Cardiac septum (tissue), 1 donor: ENCODE results near the gene LRRK1. TPM values are rescaled to one million over a fixed set of nuclear protein-coding genes. Genes with fewer than 3 reads are reported as not detected.

ENCODE experiments used
- DNase-seq: peaks from one replicate; pipeline ENCODE4 v3.0.0-alpha.2; 2020; ENCODE audit warnings: low spot score
- intact Hi-C: fragments of 100-400 bp; cut with DNase I; formaldehyde crosslinking; loops from one replicate; pipeline ENCODE4 v1.14.0; 2022
- total RNA-seq: library from RNA; stranded (reverse); fragmentation: NEBNext Ultra II Directional; extraction: Animal tissue kit (Norgen Biotek cat#: 25700); gene quantifications from one replicate; pipeline ENCODE4 v1.2.1, GENCODE V29; 2021
- donor health status: DM: no; HTN: no; CAD: no.

Gene LRRK1
- total RNA-seq, 1 donor from 2014 or later, result 3.5 TPM

DNA sequence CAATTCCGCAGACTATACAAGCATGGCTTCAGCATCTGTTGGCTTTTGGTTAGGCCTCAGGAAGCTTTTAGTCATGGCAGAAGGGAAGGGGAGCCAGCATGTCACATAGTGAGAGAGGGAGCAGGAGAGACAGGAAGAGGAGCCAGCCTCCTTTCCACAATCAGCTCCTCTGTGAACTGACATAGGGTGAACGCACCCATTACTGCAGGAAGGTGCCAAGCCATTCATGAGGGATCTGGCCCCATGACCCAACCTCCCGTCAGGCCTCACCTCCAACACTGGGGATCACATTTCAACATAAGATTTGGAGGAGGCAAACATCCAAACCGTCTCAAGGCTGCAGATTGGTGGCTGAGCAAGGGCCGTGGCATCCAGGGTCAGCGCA is 106.3 kb downstream of the LRRK1 start:
- peak; percentile 41 for DNase-seq
- intact Hi-C loops, result no loop called here

- peak; percentile 29 for DNase-seq
- intact Hi-C loops, result no loop called here
Observed at GRCh38 chr15:101025896-101026631, 106.9 kb downstream of the LRRK1 start.

DNA sequence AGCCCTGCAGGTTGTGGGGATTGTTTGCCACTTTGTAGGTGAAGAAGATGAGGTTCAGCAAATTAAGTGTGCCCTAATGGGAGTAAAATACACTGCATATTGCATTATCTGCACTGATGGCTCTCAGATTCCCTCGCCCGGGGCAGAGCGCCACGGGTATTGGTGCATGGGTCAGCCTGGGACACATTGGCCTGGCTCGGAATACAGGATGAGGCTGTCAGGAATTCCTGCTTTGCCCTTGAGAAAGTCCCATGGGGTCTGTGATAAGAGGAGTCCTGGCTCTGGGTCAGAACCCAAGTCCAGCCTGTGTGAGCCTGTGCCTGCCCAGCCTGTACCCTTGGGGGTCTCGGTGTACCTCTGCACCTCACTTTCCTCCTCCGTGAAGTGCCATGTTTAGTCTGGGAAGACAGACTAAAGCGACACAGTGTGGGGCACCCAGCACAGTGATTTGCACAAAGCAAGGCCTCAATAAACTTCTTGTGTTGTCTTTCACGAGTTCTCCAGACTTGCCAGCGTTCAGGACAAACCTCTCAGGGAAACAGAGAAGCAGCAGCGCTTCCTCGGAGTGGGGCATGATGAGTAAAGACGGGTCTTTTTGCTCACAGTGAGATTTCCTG is 107.6 kb downstream of the LRRK1 start:
- peak; percentile 54 for DNase-seq
- intact Hi-C loops, result no loop called here

GRCh38 chr15:101027273-101027901 is 108.2 kb downstream of the LRRK1 start:
- peak; percentile 62 for DNase-seq

GRCh38 chr15:101027920-101028319 is 108.8 kb downstream of the LRRK1 start:
- intact Hi-C loops, result no loop called here

More at GRCh38 chr15:101027273-101027901, 108.2 kb downstream of the LRRK1 start:
- intact Hi-C loops, result no loop called here

GRCh38 chr15:101028321-101028720 is 109.2 kb downstream of the LRRK1 start:
- DNase-seq, result peak; percentile 41
- intact Hi-C loops, result no loop called here

More at GRCh38 chr15:101027920-101028319, 108.8 kb downstream of the LRRK1 start:
- DNase-seq, result no peak

GRCh38 chr15:101028772-101029438 is 109.7 kb downstream of the LRRK1 start:
- intact Hi-C loops, result no loop called here
- peak; percentile 35 for DNase-seq

GRCh38 chr15:101029971-101030661 is 111.0 kb downstream of the LRRK1 start:
- intact Hi-C loops, result no loop called here
- peak; percentile 53 for DNase-seq

- intact Hi-C loops, result no loop called here
- peak; percentile 51 for DNase-seq
Observed at GRCh38 chr15:101031213-101031612, 112.1 kb downstream of the LRRK1 start.

DNA sequence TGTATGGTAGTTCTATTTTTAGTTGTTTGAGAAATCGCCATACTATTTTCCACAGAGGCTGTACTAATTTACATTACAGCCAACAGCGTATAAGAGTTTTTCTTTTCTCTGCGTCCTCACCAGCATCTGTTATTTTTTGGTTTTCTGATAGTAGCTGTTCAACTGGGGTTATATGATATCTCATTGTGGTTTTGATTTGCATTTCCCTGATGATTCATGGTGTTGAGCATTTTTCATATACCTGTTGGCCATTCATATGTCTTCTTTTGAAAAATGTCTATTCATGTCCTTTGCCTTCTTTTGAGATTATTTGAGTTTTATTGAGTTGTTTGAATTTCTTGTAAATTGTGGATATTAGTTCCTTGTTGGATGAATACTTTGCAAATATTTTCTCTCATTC is 114.6 kb downstream of the LRRK1 start:
- intact Hi-C loops, result no loop called here

DNA sequence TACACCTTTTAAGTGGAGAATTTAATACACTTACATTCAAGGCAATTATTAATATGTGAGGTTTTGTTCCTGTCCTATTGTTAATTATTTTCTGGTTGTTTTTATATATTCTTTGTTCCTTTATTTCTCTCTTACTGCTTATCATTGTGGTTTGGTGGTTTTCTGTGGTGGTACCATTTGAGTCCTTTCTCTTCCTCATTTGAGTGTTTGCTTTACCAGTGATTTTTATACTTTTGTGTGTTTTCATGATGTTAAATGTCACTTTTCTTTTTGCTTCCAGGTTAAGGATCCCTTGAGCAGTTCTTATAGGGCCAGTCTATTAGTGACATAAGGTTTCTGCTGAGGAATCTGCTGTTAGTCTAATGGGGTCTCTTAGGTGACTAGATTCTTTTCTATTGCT is 116.5 kb downstream of the LRRK1 start:
- no peak for DNase-seq
- intact Hi-C loops, result no loop called here

More for the DNA sequence above, 114.6 kb downstream of the LRRK1 start:
- no peak for DNase-seq

GRCh38 chr15:101036189-101036588 is 117.0 kb downstream of the LRRK1 start:
- DNase-seq, result no peak

GRCh38 chr15:101037090-101037830 is 118.1 kb downstream of the LRRK1 start:
- peak; percentile 46 for DNase-seq
- intact Hi-C loops, result no loop called here

More at GRCh38 chr15:101036189-101036588, 117.0 kb downstream of the LRRK1 start:
- intact Hi-C loops, result no loop called here

DNA sequence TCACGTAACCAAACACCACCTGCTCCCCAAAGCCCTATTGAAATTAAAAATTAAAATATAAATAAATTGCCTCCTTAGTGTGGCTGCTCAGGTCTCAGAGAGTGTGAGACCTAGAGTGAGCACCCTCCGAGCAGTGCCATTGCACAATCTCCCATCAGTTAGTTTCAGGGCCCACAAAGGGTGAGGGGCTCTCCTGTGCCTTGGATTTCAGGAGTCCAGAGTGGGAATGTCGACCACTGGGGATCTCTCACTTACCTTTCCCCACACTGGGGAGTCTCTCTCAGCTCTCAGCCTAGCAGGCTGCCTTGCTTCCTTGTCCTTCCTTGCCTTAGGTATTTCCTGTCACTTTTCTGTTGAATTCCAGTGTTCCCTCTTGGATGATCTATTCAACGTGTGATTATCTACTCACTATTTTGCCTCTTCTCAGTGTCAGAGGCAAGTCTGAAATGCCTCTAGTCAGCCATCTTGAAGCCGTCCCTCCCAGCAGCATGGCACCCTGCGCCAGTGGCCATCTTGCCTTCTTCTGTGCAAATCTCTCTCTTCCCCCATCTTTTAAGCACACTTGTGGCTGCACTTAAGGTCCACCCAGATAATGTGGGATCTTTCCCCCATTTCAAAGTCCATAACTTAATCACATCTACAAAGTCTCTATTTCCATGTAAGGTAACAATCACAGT is 119.3 kb downstream of the LRRK1 start:
- intact Hi-C loops, result no loop called here
- DNase-seq, result peak; percentile 44

- intact Hi-C loops, result no loop called here
- DNase-seq, result no peak
Observed at GRCh38 chr15:101039461-101039860, 120.3 kb downstream of the LRRK1 start.

GRCh38 chr15:101042320-101042719 is 123.2 kb downstream of the LRRK1 start:
- peak; percentile 31 for DNase-seq
- intact Hi-C loops, result no loop called here

GRCh38 chr15:101043011-101043410 is 123.9 kb downstream of the LRRK1 start:
- intact Hi-C loops, result no loop called here
- DNase-seq, result no peak

GRCh38 chr15:101043911-101044624 is 124.9 kb downstream of the LRRK1 start:
- DNase-seq, result peak; percentile 10
- intact Hi-C loops, result no loop called here
